Measurements from ENCODE around the gene WRAP53.
"Not testable (repeated sequence)": the region's sequence is repeated elsewhere in the genome, so short reads cannot be mapped to it uniquely, and the experiment has no call there.

The WRAP53 gene

DNA sequence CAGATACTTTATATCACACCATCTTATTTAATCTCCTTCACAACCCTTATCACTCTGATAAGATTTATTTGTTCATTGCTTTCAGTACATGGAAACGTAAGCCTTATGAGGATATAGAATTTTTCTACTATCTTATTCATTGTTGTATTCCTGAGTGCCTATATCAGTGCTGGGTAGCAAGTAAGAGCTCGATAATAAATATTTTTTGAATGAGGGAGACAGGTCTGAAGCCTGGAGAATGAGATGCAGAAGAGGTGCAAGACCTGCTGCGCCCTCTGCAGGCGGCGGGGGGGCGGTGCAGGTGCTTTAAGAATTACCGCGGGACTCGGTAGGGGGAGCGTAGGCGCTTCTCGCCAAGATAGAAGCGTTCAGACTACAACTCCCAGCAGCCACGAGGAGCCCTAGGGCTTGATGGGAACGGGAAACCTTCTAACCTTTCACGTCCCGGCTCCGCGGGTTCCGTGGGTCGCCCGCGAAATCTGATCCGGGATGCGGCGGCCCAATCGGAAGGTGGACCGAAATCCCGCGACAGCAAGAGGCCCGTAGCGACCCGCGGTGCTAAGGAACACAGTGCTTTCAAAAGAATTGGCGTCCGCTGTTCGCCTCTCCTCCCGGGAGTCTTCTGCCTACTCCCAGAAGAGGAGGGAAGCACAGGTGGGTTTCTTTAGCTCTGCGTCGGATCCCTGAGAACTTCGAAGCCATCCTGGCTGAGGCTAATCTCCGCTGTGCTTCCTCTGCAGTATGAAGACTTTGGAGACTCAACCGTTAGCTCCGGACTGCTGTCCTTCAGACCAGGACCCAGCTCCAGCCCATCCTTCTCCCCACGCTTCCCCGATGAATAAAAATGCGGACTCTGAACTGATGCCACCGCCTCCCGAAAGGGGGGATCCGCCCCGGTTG lies at the start of gene WRAP53:
Gene WRAP53 (plus strand): TSS at position 570 of the 900 bp plus-strand sequence. CDS start 172 bp downstream, at position 742.
- DNase-seq (ENCODE audit: low spot score) = peak; percentile 83

- DNase-seq (ENCODE audit: low spot score) = no peak
These were observed 47.5 kb upstream of the WRAP53 start for GRCh38 chr17:7640783-7641182.

DNA sequence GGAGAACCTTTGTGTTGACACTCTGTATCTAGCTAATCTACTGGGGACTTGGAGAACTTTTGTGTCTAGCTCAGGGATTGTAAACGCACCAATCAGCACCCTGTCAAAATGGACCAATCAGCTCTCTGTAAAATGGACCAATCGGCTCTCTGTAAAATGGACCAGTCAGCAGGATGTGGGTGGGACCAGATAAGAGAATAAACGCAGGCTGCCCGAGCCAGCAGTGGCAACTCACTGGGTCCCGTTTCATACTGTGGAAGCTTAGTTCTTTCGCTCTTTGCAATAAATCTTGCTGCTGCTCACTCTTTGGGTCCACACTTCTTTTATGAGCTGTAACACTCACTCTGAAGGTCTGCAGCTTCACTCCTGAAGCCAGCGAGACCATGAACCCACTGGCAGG lies 46.6 kb upstream of the WRAP53 start:
- not testable (repeated sequence) for DNase-seq (ENCODE audit: low spot score)

DNA sequence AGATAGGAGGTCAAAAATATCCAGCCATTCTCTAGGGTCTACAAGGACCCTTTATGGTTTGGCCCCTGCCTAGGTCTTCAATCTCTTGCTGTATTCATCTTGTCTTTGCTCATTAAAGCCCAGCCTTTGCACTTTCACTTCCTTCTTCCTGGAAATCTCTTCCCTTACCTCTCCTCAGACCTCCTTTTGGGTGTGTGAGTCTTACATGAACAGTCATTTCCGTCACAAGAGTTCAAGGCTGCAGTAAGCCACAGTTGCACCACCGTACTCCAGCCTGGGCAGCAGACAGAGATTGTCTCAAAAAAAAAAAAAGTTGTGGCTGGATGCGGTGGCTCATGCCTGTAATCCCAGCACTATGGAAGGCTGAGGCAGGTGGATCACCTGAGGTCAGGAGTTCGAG lies 43.5 kb upstream of the WRAP53 start:
- no peak for DNase-seq (ENCODE audit: low spot score)

DNA sequence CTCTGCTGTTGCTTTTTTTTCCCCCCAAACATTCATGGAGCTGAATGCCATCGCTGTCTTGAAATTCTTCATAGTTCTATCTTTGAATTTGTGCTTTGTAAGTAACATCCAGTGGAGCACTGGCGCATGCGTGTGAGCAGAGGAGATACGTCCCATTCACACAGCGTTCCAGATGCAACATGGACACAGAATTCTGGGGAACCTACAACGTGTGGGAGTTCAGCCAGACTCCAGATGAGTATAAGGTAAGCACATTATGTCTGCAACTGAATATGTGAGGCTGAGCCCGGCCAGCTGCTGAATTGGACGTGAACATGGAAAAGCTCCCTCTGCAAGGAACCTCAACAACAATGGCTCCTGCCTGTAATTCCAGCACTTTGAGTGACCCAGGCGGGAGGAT lies 41.8 kb upstream of the WRAP53 start:
- no peak for DNase-seq (ENCODE audit: low spot score)

- no peak for DNase-seq (ENCODE audit: low spot score)
These were observed 41.3 kb upstream of the WRAP53 start for GRCh38 chr17:7647018-7647417.

GRCh38 chr17:7650509-7651096 lies 37.7 kb upstream of the WRAP53 start, which contains the start of gene ATP1B2:
ATP1B2 (plus strand) TSS chr17:7650926; CDS start chr17:7651519, 593 bp downstream.
- peak; percentile 91 for DNase-seq (ENCODE audit: low spot score)

GRCh38 chr17:7651097-7651664 lies 37.1 kb upstream of the WRAP53 start:
- DNase-seq (ENCODE audit: low spot score) = no peak

DNA sequence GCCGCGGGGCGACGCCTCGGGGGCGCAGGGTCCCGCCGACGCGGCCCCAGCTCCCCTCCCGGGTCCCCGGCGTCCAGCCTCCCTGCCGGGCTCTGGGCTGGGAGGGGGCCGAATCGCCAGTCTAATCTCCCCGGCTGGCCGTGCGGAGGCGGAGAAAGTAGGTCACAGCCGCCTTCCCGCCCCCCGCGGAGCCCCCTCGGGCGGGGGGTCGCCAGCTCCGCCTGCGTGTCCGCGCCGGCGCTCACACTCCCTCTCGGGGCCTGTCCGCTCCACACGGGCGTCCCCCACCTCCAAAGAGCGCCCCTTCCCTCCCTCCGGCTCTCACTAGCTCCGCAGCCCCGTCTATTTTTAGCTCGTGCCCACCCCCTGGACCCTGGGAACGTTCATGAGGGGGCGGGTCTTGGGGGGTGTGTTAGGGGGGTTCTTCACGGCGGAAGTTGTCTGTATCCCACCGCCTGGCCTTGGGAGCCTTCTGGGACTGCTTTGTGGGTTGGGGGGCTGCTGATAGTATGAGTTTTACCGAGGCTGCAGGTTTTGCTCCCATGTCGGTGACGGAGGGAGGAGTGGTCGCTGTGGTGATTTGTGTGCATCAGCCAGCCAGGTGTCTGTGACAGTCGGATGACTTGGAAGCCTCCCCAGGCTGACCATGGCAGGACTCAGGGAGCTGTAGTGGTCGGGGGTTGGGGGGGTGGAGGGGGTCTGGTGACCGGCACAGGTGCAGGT lies 36.5 kb upstream of the WRAP53 start:
- peak; percentile 43 for DNase-seq (ENCODE audit: low spot score)

DNA sequence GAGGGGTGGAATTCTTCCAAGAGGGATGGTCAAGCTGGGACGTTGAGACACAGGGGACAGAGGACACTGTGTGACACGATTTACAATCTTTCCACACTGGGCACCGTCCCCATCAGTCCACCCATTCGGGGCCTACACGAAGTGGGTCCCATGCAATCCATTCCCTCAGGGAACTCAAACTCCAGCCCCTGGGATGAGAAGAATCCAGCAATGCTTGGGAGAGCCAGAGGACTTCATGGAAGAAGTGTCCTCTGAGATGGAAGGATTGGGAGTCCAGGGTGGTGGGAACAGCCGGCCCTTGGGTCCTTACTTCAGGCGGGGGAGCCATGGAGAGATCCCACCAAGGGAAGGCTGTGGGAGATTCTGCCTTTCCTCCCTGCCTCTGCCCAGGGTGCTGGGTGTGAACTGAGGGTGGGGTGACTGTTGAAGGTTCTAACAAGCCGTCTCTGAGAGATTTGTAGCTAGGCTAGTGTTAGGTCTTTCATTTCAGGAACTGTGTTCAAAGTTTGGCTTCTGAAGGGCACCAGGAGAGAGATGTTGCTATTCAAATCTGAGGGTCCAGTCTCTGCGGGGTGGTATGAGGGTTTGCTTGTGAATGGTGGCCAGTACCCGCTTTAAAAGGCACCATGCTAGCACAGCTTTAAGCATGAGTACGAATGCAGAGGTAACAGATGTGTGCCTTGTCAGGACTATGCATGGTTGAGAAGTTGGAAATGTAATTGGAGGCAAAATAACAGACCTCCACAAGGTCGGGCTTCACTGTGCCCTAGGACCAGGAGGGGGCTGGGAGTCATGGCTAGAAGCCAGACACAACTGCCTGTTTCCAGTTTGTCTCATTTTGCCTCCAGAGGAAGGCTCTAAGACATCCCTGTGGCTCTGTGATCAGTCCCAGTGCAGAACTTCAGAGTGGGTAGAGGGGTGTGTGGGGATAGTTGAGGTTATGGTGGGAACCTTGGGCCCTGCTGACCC lies 35.6 kb upstream of the WRAP53 start:
- DNase-seq (ENCODE audit: low spot score) = no peak

DNA sequence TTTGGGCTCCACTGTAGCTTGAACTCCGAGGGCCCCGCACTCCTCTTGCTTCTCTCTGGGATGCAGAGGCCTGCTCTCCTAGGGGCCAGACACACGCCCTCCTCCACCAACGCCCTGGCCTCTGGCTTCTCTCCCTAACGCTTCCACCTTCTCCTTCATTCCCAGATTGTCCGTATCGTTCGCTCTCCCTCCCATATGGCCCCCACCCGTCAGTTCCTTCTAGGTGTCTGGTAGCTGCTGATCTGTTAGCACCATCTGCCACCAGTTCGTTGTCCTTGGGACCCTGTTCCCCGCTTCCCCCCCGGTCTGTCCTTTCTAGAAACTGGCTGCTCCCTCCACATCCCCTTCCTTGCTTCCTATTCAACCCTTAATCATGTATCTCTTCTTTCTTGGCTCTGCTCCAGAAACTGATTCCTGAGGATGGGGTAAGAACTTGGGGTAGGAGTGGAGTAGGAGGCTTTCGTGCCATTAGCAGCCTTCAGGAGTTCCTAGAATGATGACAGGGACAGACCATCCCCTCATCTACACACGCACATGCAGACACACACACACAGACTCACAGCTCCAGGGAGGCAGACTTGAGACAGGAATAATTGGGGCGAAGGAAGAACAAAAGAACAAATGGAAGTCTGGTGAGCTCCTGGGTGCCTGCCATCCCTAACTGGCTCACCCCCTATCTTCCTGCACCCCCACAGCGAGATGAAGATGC lies 33.3 kb upstream of the WRAP53 start:
- DNase-seq (ENCODE audit: low spot score) = peak; percentile 3

DNA sequence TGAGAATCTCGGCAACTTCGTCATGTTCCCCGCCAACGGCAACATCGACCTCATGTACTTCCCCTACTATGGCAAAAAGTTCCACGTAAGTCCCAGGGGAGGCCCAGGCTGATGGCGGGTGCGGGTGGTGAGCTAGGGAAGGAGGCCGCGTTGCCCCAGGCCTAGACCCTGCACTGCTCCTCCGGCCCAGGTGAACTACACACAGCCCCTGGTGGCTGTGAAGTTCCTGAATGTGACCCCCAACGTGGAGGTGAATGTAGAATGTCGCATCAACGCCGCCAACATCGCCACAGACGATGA lies 32.8 kb upstream of the WRAP53 start:
- peak; percentile 3 for DNase-seq (ENCODE audit: low spot score)

DNA sequence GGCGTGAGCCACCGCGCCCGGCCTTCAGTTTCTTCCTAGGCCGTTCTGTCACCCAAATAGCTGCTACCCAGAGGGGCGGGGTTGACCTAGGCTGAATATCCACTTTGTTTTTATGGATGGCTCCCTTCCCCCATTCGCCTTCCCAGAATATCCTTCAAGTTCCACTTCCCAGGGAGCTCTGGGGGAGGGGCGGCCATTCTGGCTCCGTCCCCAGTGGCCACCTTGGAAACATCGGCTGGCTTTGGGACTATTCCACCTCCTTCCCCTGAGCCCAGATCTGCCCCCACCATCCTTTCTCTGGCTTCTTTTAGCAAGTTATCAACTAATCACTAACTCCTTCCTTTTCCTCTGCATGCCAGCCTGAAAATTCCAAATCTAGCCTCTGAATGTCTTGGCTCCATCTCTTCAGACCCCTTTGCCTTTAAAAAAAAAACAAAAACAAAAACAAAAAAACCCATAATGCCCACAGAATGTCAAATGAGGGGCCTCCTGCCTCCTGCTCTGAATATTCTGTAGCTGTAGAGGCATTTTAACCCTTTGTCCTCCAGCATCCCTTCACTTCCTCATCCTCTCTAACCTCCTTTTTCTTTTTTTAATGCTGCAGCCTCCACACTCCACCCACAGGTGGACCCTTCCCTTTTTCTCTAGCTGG lies 31.2 kb upstream of the WRAP53 start:
- no peak for DNase-seq (ENCODE audit: low spot score)

DNA sequence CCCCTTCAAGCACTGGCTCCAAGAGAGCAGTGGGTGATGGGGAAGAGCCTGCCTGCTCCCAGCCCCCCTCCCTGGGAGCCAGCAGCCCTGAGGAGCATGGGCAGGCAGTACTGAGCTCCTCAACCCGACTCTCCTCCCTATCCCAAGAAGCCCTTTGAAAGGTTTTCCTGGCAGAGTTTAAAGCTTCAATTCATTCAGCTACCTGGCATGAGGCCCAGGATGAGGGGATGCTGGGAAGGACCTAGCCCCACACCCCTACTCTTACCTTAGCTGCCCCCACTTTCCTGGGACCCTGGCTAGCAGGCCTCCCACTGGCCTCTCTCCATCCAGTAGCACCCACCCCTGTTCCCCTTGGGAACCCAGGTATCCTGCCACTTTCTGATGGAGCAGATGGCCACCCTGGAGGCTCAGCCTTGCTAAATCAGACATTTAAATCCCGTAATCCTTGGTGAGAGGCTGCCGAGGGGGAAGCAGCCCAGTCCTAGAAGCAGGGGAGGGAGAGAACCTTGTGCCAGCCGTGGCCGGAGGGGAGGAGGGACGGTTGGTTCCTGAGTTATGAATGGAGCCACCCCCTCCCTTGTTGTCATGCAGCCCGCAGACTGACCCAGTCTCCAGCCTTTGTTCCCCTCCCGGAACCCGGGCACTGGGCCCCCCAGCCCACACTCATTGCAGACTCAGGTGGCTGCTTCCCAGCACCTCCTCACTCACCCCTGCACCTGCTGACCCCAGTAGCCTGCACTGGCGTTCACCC lies 20.4 kb upstream of the WRAP53 start:
- peak; percentile 84 for DNase-seq (ENCODE audit: low spot score)

GRCh38 chr17:7668482-7668881 lies 19.8 kb upstream of the WRAP53 start:
- DNase-seq (ENCODE audit: low spot score) = no peak

GRCh38 chr17:7673239-7673638 lies 15.0 kb upstream of the WRAP53 start:
- DNase-seq (ENCODE audit: low spot score) = peak; percentile 14

DNA sequence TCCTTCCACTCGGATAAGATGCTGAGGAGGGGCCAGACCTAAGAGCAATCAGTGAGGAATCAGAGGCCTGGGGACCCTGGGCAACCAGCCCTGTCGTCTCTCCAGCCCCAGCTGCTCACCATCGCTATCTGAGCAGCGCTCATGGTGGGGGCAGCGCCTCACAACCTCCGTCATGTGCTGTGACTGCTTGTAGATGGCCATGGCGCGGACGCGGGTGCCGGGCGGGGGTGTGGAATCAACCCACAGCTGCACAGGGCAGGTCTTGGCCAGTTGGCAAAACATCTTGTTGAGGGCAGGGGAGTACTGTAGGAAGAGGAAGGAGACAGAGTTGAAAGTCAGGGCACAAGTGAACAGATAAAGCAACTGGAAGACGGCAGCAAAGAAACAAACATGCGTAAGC lies 13.3 kb upstream of the WRAP53 start:
- DNase-seq (ENCODE audit: low spot score) = peak; percentile 6

- DNase-seq (ENCODE audit: low spot score) = no peak
These were observed 11.7 kb upstream of the WRAP53 start for GRCh38 chr17:7676533-7676932.

- DNase-seq (ENCODE audit: low spot score) = peak; percentile 2
These were observed 10.7 kb upstream of the WRAP53 start for GRCh38 chr17:7677388-7678067.

Measured in D341Med (cell line).